A549 treated with DMSO at 1 μM for 4 hours (cell line): ENCODE data around the gene SLC25A14. TPM values are rescaled to one million over a fixed set of nuclear protein-coding genes. Genes with fewer than 3 reads are reported as not detected.

Experiments
- total RNA-seq: library from RNA; stranded (reverse); fragments of 200-300 nt; extraction: Qiagen RNA extraction; gene quantifications from 5 replicates; pipeline ENCODE4 v1.2.3, GENCODE V29; 2022; ENCODE audit warnings: low read depth

Gene SLC25A14, protein sequence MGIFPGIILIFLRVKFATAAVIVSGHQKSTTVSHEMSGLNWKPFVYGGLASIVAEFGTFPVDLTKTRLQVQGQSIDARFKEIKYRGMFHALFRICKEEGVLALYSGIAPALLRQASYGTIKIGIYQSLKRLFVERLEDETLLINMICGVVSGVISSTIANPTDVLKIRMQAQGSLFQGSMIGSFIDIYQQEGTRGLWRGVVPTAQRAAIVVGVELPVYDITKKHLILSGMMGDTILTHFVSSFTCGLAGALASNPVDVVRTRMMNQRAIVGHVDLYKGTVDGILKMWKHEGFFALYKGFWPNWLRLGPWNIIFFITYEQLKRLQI
- total RNA-seq, result 18.3 to 20.5 TPM (median 19.6 TPM) in 5 replicates

DNA sequence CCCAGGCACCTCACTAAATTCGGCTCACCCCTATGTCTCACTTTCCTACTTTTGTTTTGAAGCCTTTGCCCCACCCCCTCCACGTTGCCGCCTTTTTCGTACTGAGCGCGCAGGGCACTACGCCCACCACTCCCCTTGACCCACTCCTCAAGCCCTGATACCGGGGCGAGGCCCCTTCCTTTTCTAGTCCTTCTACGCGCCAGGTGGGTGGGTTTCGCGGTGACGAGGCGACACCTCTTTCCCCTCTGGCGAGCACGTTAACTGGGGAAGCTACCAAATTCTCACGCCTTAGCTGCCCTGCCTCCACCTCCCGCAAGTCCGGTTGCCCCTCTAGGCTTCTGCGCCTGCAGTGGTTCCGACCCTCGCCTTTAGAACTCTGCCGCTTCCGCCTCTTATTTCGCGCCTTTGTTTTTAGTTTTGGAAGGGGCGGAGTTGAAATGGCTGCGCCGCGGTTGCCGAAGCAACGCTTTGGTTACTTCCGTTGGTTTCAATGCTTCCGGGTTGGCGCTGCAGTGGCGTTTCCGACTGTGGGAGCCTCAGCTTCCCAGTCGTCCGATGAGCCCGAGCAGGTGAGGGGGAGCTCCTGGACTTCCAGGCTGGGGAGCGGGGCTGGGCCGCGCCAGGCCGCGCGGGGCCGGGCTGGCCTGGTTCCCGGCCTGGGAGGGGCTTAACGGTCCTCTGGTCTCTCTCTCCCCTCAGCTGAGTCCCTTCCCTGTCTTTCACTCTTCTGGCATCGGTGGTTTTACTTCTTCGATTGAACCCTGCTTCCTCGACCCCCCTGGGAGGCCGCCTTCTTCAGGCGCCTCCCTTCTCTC lies at the start of gene SLC25A14:
Gene SLC25A14, plus strand, starts transcription at position 512 of the 815 bp plus-strand sequence. CDS start 360 bp downstream, outside the sequence.

DNA sequence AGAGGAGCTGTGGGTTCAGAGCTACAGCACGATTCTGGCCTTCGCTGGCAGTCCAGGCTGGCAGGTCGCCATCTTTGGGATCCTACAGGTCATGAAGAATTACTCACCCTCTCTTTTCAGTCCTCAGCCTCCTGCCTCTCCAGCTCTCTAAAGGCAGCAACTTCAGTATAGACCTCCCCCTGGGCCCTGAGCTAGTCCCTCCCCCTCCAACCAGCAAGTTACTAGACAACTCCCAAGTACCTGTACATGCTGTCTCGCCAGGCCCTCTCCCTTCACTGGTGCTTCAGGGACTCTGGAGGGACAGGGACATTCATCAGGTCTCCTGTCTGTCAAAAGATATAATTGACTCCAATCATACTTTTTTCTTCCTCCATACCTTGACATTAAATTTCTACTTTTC lies 45.8 kb downstream of the SLC25A14 start, which contains the start of gene GPR119:
Gene GPR119, minus strand, starts transcription at position 155 of the 400 bp plus-strand sequence. CDS start 227 bp downstream, outside the sequence.

DNA sequence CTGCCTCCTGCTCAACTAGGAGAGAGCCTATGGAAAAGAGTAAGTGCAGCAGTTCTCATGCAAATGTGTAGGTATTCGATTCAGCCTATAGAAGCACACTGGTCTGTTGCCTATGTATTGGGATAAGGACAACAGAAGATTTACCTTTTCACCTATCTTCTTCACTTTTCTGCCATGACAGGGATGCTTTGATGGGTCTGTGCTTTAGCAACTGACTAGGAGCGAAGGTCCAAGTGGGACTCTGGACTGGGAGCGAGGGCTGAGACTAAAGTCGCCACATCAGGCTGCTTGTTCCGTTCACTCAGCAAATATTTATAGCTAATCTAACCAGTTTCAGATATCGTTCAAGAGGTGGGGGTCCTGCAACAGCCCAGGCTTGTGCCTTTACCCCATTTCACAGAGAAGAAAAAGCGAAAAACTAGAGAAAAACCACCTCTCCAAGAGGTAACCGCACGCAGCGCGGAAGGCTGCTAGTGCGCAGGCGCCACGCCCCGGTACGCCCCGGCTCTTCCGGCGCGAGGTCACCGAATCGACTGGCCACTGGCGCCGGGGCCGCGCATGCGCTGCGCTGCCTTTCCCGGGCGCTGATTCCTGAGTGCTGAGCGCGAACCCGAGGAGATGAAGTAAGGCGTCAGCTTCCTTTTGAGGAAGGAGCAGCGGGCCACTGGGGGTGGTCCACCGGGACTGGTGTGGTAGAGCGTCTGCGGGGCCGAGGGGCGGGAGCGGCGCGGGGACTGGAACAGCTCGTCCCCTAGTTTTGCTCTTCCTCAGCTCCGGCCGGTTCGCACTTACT lies 61.9 kb downstream of the SLC25A14 start, which contains the start of gene RBMX2:
Gene RBMX2, plus strand, starts transcription at position 573 of the 793 bp plus-strand sequence. Its CDS starts 46 bp downstream, at position 619.

Other genes with a start within 250 kb of the SLC25A14 start
- gene ELF4, start 229.4 kb upstream of the SLC25A14 start, total RNA-seq, result 32.9 to 38.8 TPM (median 35.4 TPM) in 5 replicates
- gene AIFM1, start 174.1 kb upstream of the SLC25A14 start, total RNA-seq, result 69.6 to 76.8 TPM (median 74.0 TPM) in 5 replicates
- 0.21 to 0.57 TPM (median 0.25 TPM) in 4 of 5 replicates, not detected in the other for gene RAB33A, start 168.0 kb upstream of the SLC25A14 start, total RNA-seq
- 3.0 to 3.9 TPM (median 3.7 TPM) in 5 replicates for gene ZNF280C, start 71.0 kb upstream of the SLC25A14 start, total RNA-seq
- not detected in 5 replicates for gene GPR119, start 45.8 kb downstream of the SLC25A14 start, total RNA-seq
- 27.9 to 31.4 TPM (median 30.0 TPM) in 5 replicates for gene RBMX2, start 62.1 kb downstream of the SLC25A14 start, total RNA-seq